Measurements from ENCODE around the gene PAN2.
"Not testable (repeated sequence)": the region's sequence is repeated elsewhere in the genome, so short reads cannot be mapped to it uniquely, and the experiment has no call there.

PAN2 gene

DNA sequence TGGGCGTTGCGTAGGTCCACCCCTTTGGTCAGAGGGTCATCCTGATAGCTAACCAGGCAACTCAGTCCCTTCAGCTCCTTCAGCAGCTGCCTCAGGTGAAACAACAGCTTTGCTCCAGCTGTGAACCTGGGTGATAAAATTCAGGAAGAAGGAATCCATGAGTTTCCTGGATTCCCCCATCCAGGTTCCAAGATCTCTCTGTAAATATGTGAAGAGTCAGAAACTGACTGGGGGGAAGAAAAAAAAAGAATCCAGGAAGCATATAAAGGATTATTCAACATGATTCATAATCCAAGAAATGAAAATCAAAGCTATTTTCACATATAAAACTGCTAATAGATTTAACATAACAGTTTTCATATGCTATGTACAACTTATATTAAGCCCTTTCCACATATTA, 17.5 kb upstream of the PAN2 start:
- ATAC-seq (ENCODE audit: low read depth): no peak
- H3K4me3 ChIP-seq (ENCODE audit: severe bottlenecking): no peak overlapping the region
- TF ChIP-seq, protein P1, sequence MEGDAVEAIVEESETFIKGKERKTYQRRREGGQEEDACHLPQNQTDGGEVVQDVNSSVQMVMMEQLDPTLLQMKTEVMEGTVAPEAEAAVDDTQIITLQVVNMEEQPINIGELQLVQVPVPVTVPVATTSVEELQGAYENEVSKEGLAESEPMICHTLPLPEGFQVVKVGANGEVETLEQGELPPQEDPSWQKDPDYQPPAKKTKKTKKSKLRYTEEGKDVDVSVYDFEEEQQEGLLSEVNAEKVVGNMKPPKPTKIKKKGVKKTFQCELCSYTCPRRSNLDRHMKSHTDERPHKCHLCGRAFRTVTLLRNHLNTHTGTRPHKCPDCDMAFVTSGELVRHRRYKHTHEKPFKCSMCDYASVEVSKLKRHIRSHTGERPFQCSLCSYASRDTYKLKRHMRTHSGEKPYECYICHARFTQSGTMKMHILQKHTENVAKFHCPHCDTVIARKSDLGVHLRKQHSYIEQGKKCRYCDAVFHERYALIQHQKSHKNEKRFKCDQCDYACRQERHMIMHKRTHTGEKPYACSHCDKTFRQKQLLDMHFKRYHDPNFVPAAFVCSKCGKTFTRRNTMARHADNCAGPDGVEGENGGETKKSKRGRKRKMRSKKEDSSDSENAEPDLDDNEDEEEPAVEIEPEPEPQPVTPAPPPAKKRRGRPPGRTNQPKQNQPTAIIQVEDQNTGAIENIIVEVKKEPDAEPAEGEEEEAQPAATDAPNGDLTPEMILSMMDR (IDR thresholded peaks at IDR 0.05; ENCODE audit: poor library complexity, severe bottlenecking): no peak

DNA sequence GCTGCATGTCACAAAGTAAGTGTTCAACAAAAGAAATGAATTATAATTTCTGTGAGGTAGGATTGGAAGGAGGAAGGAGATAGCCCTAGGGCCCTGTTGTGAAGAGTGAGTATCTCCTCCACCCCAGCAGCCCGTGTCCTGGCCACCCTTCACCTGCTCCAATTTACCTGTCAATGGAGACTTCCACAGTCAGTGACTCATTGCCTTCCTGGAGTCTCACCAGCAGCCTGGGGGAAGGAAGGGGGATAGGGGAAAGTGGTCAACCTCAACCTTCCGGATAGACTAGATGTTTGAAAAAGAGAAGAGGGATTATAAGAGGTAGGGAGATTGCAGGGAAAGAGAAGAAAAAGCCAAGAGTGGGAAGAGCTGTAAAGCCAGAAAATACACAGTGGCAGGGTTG, 16.9 kb upstream of the PAN2 start:
- Histone ChIP-seq H3K36me3 (ENCODE audit: low read depth) (peaks cover 78% of the 10 kb centered on the region), H3K4me1 (ENCODE audit: insufficient read depth, poor library complexity, severe bottlenecking) (no peaks in the 10 kb centered on the region), H3K27ac (ENCODE audit: poor library complexity, severe bottlenecking) (no peak overlapping the region), H3K9me3 (ENCODE audit: severe bottlenecking) (no peaks in the 10 kb centered on the region), H3K4me3 (ENCODE audit: severe bottlenecking) (no peak overlapping the region), H3K27me3 (ENCODE audit: insufficient read depth, poor library complexity, severe bottlenecking) (no peaks in the 10 kb centered on the region)
- DNase-seq (ENCODE audit: low spot score) (no peak), ATAC-seq (ENCODE audit: low read depth) (no peak)
- TF ChIP-seq, protein P1 (IDR thresholded peaks at IDR 0.05; ENCODE audit: poor library complexity, severe bottlenecking): no peak

More for the DNA sequence above, 17.5 kb upstream of the PAN2 start:
- Histone ChIP-seq H3K9me3 (ENCODE audit: severe bottlenecking) (no peaks in the 10 kb centered on the region), H3K27ac (ENCODE audit: poor library complexity, severe bottlenecking) (no peak overlapping the region), H3K36me3 (ENCODE audit: low read depth) (peaks cover 78% of the 10 kb centered on the region), H3K27me3 (ENCODE audit: insufficient read depth, poor library complexity, severe bottlenecking) (no peaks in the 10 kb centered on the region), H3K4me1 (ENCODE audit: insufficient read depth, poor library complexity, severe bottlenecking) (no peaks in the 10 kb centered on the region)
- no peak for DNase-seq (ENCODE audit: low spot score)

DNA sequence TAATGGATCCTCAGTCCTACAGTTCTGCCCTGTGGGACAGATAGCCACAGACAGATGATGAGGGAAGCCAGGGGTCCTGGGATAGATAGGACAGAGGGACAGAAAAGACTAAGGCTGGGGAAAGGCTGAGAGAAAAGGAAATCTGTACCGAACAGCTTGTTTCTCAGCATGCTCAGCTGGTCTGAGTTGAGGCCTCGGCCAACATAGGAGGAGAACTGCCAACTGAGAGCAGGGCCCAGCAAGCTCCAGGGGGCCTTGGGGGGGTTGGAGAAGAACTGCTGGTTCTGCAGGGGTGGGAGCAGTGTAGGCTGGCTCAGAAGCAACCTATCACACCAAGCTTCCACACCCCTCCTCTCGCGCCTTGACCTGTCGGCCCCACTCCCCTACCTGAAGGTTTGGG, 15.0 kb upstream of the PAN2 start:
- Histone ChIP-seq H3K27ac (ENCODE audit: poor library complexity, severe bottlenecking) (no peak overlapping the region), H3K9me3 (ENCODE audit: severe bottlenecking) (no peaks in the 10 kb centered on the region), H3K4me1 (ENCODE audit: insufficient read depth, poor library complexity, severe bottlenecking) (no peaks in the 10 kb centered on the region), H3K27me3 (ENCODE audit: insufficient read depth, poor library complexity, severe bottlenecking) (no peaks in the 10 kb centered on the region), H3K36me3 (ENCODE audit: low read depth) (peaks cover 72% of the 10 kb centered on the region), H3K4me3 (ENCODE audit: severe bottlenecking) (no peak overlapping the region)
- no peak for ATAC-seq (ENCODE audit: low read depth)
- no peak for DNase-seq (ENCODE audit: low spot score)
- TF ChIP-seq, protein P1 (IDR thresholded peaks at IDR 0.05; ENCODE audit: poor library complexity, severe bottlenecking): no peak

DNA sequence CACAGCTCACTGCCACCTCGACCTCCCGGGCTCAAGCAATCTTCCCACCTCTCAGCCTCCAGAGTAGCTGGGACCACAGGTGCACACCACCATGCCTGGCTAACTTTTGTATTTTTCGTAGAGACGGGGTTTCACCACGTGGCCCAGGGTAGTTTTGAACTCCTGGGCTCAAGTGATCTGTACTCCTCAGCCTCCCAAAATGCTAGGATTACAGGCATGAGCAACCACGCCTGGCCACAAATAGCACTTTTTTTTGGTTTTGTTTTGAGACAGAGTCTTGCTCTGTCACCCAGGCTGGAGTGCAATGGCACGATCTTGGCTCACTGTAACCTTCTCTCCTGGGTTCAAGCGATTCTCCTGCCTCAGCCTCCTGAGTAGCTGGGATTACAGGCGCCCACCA, 13.5 kb upstream of the PAN2 start:
- H3K4me3 ChIP-seq (ENCODE audit: severe bottlenecking); ATAC-seq (ENCODE audit: low read depth); DNase-seq (ENCODE audit: low spot score); H3K4me1 ChIP-seq (ENCODE audit: insufficient read depth, poor library complexity, severe bottlenecking); H3K27ac ChIP-seq (ENCODE audit: poor library complexity, severe bottlenecking); H3K27me3 ChIP-seq (ENCODE audit: insufficient read depth, poor library complexity, severe bottlenecking); H3K9me3 ChIP-seq (ENCODE audit: severe bottlenecking): not testable (repeated sequence)
- peaks cover 64% of the 10 kb centered on the region for H3K36me3 ChIP-seq (ENCODE audit: low read depth)

DNA sequence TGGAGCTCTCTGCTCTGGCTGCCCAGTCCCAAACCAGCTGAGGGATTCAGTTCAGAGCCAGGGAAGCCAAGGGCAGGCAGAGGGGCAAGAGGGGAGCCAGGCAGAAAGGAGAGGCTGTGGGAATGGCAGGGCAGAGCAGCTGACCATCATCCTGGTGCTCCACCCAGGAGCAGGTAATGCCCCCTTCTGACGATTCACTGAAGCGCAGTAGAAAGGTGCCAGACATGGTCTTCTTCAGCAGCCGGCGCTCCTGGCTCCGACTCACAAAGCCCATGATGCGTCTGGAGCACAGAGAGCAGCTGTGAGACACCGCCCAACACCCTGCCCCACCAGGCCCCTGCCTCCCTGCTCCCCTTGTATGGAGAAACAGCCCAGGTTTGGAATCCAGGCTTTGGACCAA, 12.9 kb upstream of the PAN2 start:
- Histone ChIP-seq H3K4me3 (ENCODE audit: severe bottlenecking) (no peak overlapping the region), H3K36me3 (ENCODE audit: low read depth) (peaks cover 61% of the 10 kb centered on the region), H3K4me1 (ENCODE audit: insufficient read depth, poor library complexity, severe bottlenecking) (no peaks in the 10 kb centered on the region), H3K27me3 (ENCODE audit: insufficient read depth, poor library complexity, severe bottlenecking) (no peaks in the 10 kb centered on the region), H3K9me3 (ENCODE audit: severe bottlenecking) (no peaks in the 10 kb centered on the region), H3K27ac (ENCODE audit: poor library complexity, severe bottlenecking) (no peak overlapping the region)
- ATAC-seq (ENCODE audit: low read depth) (no peak; the same call in 1 of the 3 replicates), DNase-seq (ENCODE audit: low spot score) (no peak)
- TF ChIP-seq, protein P1 (IDR thresholded peaks at IDR 0.05; ENCODE audit: poor library complexity, severe bottlenecking): no peak

DNA sequence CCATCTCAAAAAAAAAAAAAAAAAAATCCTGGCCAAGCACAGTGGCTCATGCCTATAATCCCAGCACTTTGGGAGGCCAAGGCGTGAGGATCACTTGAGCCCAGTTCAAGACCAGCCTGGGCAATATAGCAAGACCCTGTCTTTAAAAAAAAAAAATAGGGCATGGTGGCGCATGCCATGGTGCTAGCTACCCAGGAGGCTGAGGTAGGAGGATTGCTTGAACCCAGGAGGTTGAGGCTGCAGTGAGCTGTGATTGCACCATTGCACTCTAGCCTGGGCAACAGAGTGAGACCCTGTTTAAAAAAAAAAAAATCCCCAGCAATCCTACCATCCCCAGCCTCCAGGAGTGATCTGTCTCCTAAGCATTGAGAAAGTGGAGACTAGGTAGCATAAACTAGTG, 8.5 kb upstream of the PAN2 start:
- H3K27ac ChIP-seq (ENCODE audit: poor library complexity, severe bottlenecking); ATAC-seq (ENCODE audit: low read depth); DNase-seq (ENCODE audit: low spot score); H3K4me3 ChIP-seq (ENCODE audit: severe bottlenecking); H3K27me3 ChIP-seq (ENCODE audit: insufficient read depth, poor library complexity, severe bottlenecking); H3K9me3 ChIP-seq (ENCODE audit: severe bottlenecking); H3K4me1 ChIP-seq (ENCODE audit: insufficient read depth, poor library complexity, severe bottlenecking): not testable (repeated sequence)
- peaks cover 26% of the 10 kb centered on the region; the same call in 1 of the 2 replicates for H3K36me3 ChIP-seq (ENCODE audit: low read depth)

Measured in RWPE2 (cell line).